HG03045 (cell line): Measurements from ENCODE around the gene FANCL.
"Not testable (repeated sequence)": the region's sequence is repeated elsewhere in the genome, so short reads cannot be mapped to it uniquely, and the experiment has no call there.

ENCODE experiments used
- ATAC-seq: cut with Tn5 transposase; IDR thresholded peaks from one replicate; pipeline ENCODE4 v1.9.1; 2021; ENCODE audit warnings: mild to moderate bottlenecking, moderate library complexity; ENCODE audit not compliant: unreplicated experiment

FANCL gene

GRCh38 chr2:58155160-58155778 is 85.9 kb downstream of the FANCL start:
- no peak for ATAC-seq

GRCh38 chr2:58146707-58147106 is 94.4 kb downstream of the FANCL start:
- ATAC-seq: no peak

GRCh38 chr2:58145769-58146168 is 95.4 kb downstream of the FANCL start:
- ATAC-seq: not testable (repeated sequence)

GRCh38 chr2:58140508-58141072 is 100.5 kb downstream of the FANCL start:
- no peak for ATAC-seq

GRCh38 chr2:58138396-58139030 is 102.6 kb downstream of the FANCL start:
- ATAC-seq: no peak

GRCh38 chr2:58137856-58138255 is 103.3 kb downstream of the FANCL start:
- no peak for ATAC-seq

- no peak for ATAC-seq
Measured at GRCh38 chr2:58137221-58137620, 103.9 kb downstream of the FANCL start.

- ATAC-seq: no peak
Measured at GRCh38 chr2:58135861-58136260, 105.3 kb downstream of the FANCL start.

GRCh38 chr2:58133395-58133794 is 107.7 kb downstream of the FANCL start:
- no peak for ATAC-seq

- ATAC-seq: no peak
Measured at GRCh38 chr2:58131191-58132011, 109.7 kb downstream of the FANCL start.

GRCh38 chr2:58130238-58130637 is 110.9 kb downstream of the FANCL start:
- no peak for ATAC-seq

GRCh38 chr2:58127111-58127510 is 114.0 kb downstream of the FANCL start:
- no peak for ATAC-seq

GRCh38 chr2:58122540-58122939 is 118.6 kb downstream of the FANCL start:
- no peak for ATAC-seq

- ATAC-seq: no peak
Measured at GRCh38 chr2:58122040-58122439, 119.1 kb downstream of the FANCL start.

GRCh38 chr2:58120626-58121229 is 120.4 kb downstream of the FANCL start:
- no peak for ATAC-seq

GRCh38 chr2:58113563-58113962 is 127.6 kb downstream of the FANCL start:
- ATAC-seq: not testable (repeated sequence)

GRCh38 chr2:58110765-58111164 is 130.4 kb downstream of the FANCL start:
- no peak for ATAC-seq

GRCh38 chr2:58109481-58109880 is 131.6 kb downstream of the FANCL start:
- ATAC-seq: no peak
